ENCODE data around the gene SLC18A3. TPM values are rescaled to one million over a fixed set of nuclear protein-coding genes. Genes with fewer than 3 reads are reported as not detected.

Gene SLC18A3
- total RNA-seq, 1 experiment from 2014 or later = 0.13 TPM

DNA sequence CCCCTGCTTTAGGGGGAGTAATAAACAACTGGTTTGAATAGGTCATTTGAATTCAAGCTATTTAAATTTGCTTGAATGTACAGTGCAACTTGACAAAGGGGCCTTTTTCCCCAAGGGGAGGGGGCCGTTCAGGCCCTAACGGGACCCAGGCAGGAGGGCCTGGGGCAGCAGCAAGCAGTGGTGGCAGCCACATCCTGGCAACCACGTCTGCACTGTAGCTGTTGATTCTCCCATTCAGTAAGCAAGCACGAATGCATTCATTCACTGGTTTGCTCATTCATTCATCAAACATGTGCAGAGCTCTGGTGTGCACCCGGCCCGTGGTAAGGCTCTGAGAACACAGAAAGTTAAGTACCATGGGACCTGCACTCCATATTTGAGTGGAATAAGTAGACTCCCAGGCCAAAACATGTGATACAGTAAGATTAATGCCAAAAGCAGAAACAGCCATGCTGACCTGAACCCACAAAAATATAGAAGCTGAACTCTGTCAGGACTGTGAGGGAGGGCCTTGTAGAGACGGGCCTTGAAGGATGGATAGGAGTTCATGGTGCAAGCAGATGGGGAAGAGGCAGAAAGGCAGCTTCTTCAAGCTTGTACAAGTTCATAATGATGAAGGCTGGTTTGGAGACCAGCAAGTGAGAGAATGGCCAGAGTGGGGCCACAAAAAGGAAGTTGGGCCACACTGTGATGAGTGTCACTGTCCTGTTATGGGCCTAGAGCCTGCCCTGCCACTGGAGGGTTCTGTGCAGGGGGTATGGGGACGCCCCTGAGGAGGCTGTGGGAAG, 40.0 kb downstream of the SLC18A3 start (continued):
- TF ChIP-seq RELA (CRISPR knock-in tag; IDR thresholded peaks at IDR 0.05; ENCODE audit: borderline replicate concordance) (no peak), ZNF121 (CRISPR knock-in tag; IDR thresholded peaks at IDR 0.05) (no peak), SP1 (CRISPR knock-in tag; conservative IDR thresholded peaks at IDR 0.05) (no peak), TEAD1 (CRISPR knock-in tag; IDR thresholded peaks at IDR 0.05) (no peak), GRHL2 (CRISPR knock-in tag; IDR thresholded peaks at IDR 0.05; ENCODE audit: insufficient replicate concordance, severe bottlenecking) (no peak), STAT6 (CRISPR knock-in tag; conservative IDR thresholded peaks at IDR 0.05; ENCODE audit: low read depth) (no peak), ZNF219 (CRISPR knock-in tag; IDR thresholded peaks at IDR 0.05; ENCODE audit: borderline replicate concordance) (no peak), ETV6 (CRISPR knock-in tag; IDR thresholded peaks at IDR 0.05) (no peak)
- TF ChIP-seq, protein P1, sequence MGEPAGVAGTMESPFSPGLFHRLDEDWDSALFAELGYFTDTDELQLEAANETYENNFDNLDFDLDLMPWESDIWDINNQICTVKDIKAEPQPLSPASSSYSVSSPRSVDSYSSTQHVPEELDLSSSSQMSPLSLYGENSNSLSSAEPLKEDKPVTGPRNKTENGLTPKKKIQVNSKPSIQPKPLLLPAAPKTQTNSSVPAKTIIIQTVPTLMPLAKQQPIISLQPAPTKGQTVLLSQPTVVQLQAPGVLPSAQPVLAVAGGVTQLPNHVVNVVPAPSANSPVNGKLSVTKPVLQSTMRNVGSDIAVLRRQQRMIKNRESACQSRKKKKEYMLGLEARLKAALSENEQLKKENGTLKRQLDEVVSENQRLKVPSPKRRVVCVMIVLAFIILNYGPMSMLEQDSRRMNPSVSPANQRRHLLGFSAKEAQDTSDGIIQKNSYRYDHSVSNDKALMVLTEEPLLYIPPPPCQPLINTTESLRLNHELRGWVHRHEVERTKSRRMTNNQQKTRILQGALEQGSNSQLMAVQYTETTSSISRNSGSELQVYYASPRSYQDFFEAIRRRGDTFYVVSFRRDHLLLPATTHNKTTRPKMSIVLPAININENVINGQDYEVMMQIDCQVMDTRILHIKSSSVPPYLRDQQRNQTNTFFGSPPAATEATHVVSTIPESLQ (CRISPR knock-in tag; IDR thresholded peaks at IDR 0.05) = no peak

GRCh38 chr10:49650724-49651034, 40.6 kb downstream of the SLC18A3 start:
- Mint-ChIP-seq H3K4me3 (no peak overlapping the region), H3K27ac (no peak overlapping the region), H3K36me3 (no peaks in the 10 kb centered on the region), H3K27me3 (ENCODE audit: low read depth) (peaks cover 18% of the 10 kb centered on the region), H3K4me1 (peaks cover 14% of the 10 kb centered on the region), H3K9me3 (no peaks in the 10 kb centered on the region)
- DNase-seq (ENCODE audit: low spot score) = no peak
- POLR2A ChIA-PET = interaction anchor here (1.2 kb wide), 1 partner anchor 14 kb away, joined by 3 read pairs; no protein-coding TSS in a partner anchor
- no peak for ATAC-seq
- CTCF ChIA-PET = no interaction called here
- TF ChIP-seq GTF2I (CRISPR knock-in tag; conservative IDR thresholded peaks at IDR 0.05) (no peak), MYBL2 (CRISPR knock-in tag; IDR thresholded peaks at IDR 0.05) (no peak), TCF7 (CRISPR knock-in tag; IDR thresholded peaks at IDR 0.05; ENCODE audit: low read depth) (no peak), NR1H2 (CRISPR knock-in tag; IDR thresholded peaks at IDR 0.05) (no peak), CTCF (IDR thresholded peaks at IDR 0.05) (no peak)

GRCh38 chr10:49651039-49651835, 41.1 kb downstream of the SLC18A3 start:
- H3K27me3 Mint-ChIP-seq (ENCODE audit: low read depth) = peaks cover 18% of the 10 kb centered on the region
- H3K4me1 Mint-ChIP-seq = peaks cover 14% of the 10 kb centered on the region
- no peaks in the 10 kb centered on the region for H3K9me3 Mint-ChIP-seq
- POLR2A ChIA-PET = interaction anchor here (1.2 kb wide), 1 partner anchor 14 kb away, joined by 3 read pairs; no protein-coding TSS in a partner anchor
- ATAC-seq (no peak), DNase-seq (ENCODE audit: low spot score) (no peak)
- H3K27ac Mint-ChIP-seq = no peak overlapping the region
- no peak overlapping the region for H3K4me3 Mint-ChIP-seq
- CTCF ChIA-PET = no interaction called here
- H3K36me3 Mint-ChIP-seq = no peaks in the 10 kb centered on the region
- TF ChIP-seq STAT6 (CRISPR knock-in tag; conservative IDR thresholded peaks at IDR 0.05; ENCODE audit: low read depth) = no peak
- no peak for TF ChIP-seq GRHL2 (CRISPR knock-in tag; IDR thresholded peaks at IDR 0.05; ENCODE audit: insufficient replicate concordance, severe bottlenecking)
- TF ChIP-seq ESRRA (CRISPR knock-in tag; IDR thresholded peaks at IDR 0.05; ENCODE audit: borderline replicate concordance) = no peak
- TF ChIP-seq, protein P1 (CRISPR knock-in tag; IDR thresholded peaks at IDR 0.05) = no peak
- no peak for TF ChIP-seq ZNF263 (CRISPR knock-in tag; IDR thresholded peaks at IDR 0.05; ENCODE audit: low read depth)
- no peak for TF ChIP-seq FOXK1 (CRISPR knock-in tag; IDR thresholded peaks at IDR 0.05)
- no peak for TF ChIP-seq E2F4 (CRISPR knock-in tag; IDR thresholded peaks at IDR 0.05; ENCODE audit: borderline replicate concordance, low read depth)
- TF ChIP-seq ETV6 (CRISPR knock-in tag; IDR thresholded peaks at IDR 0.05) = no peak

All from WTC11 (cell line).